ENCODE measurements around the gene PXMP2. TPM values are rescaled to one million over a fixed set of nuclear protein-coding genes. Genes with fewer than 3 reads are reported as not detected.

PXMP2 gene
- total RNA-seq, 2 donors from 2014 or later: 25.7 to 107 TPM

DNA sequence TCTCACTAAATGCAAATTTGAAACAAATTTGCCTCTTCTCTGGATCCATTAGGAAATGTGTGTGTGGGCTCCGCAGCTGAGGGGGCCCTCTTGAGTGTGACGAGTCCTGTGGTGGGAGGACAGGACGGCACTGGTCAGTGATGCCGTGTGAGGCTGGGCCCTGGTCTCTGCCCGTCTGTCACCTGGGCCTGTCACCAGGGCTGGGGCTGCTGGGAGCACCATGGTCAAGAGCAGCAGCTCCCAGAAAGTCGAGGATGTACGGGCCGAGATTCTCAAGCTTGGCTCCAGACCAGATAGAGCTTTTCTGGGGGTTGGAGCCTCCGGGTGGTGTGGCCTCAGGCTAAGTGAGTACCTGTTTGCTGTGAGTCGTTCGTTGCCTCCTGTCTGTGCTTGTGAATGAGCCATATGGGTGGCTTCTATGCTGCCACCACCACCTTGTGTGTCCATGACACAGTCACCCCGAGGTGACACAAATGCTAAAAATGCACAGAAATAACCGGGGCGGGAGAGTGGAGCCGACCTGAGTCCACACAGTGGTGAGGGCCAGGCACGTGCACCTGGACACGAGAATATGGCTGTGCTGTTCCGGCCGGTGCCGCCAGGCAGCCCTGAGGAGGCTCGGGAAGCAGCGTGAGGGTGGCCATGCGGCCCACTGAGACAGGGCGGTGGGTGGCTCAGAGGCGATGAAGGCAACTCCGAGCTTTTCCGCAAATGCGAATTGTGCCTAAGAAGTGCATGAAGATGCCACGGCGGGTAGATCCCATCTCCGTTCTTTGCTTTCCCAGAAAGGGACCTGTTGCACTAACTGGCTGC is 32.0 kb downstream of the PXMP2 start:
- WGBS: 91% methylated on average over 31 of the region's 31 CpGs
- Histone ChIP-seq H3K27me3 (replicated peaks; ENCODE audit: insufficient read depth) (no peaks in the 10 kb centered on the region), H3K27ac (no peak overlapping the region), H3K4me1 (replicated peaks) (no peaks in the 10 kb centered on the region), H3K4me3 (no peak overlapping the region), H3K36me3 (peaks cover 5 to 29% of the 10 kb centered on the region in 2 donors), H3K9me3 (no peaks in the 10 kb centered on the region)
- TF ChIP-seq, protein P1, sequence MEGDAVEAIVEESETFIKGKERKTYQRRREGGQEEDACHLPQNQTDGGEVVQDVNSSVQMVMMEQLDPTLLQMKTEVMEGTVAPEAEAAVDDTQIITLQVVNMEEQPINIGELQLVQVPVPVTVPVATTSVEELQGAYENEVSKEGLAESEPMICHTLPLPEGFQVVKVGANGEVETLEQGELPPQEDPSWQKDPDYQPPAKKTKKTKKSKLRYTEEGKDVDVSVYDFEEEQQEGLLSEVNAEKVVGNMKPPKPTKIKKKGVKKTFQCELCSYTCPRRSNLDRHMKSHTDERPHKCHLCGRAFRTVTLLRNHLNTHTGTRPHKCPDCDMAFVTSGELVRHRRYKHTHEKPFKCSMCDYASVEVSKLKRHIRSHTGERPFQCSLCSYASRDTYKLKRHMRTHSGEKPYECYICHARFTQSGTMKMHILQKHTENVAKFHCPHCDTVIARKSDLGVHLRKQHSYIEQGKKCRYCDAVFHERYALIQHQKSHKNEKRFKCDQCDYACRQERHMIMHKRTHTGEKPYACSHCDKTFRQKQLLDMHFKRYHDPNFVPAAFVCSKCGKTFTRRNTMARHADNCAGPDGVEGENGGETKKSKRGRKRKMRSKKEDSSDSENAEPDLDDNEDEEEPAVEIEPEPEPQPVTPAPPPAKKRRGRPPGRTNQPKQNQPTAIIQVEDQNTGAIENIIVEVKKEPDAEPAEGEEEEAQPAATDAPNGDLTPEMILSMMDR (IDR thresholded peaks at IDR 0.05): no peak
- no peak for TF ChIP-seq POLR2AphosphoS5 (IDR thresholded peaks at IDR 0.05)
- intact Hi-C loops (cut with DNase I): no loop called here
- no peak for DNase-seq (ENCODE audit: low spot score)

DNA sequence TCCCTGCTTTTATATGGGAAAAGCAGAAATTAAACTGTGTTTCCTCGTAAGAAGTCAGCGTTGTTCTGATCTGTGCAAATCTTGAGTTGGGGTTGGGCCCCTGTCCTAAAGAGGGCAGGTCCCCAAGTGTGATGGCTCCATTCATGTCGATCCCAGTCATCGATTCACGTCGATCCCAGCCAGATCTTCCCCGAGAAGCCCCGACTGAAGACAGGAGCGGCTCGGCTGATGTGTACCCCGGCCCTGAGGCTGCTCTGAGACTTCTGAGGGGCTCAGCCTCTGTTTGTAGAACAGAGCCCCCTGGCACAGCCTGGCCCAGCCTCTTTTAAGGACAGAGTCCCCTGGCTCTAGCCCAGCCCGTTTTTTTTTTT is 32.6 kb downstream of the PXMP2 start:
- no peaks in the 10 kb centered on the region for H3K27me3 ChIP-seq (replicated peaks; ENCODE audit: insufficient read depth)
- no peak overlapping the region for H3K27ac ChIP-seq
- intact Hi-C loops (cut with DNase I): no loop called here
- peaks cover 5 to 35% of the 10 kb centered on the region in 2 donors for H3K36me3 ChIP-seq
- TF ChIP-seq POLR2AphosphoS5 (IDR thresholded peaks at IDR 0.05) (no peak), POLR2A (IDR thresholded peaks at IDR 0.05) (no peak)
- TF ChIP-seq, protein P1 (IDR thresholded peaks at IDR 0.05): no peak
- no peaks in the 10 kb centered on the region for H3K4me1 ChIP-seq (replicated peaks)
- 93% methylated on average over 12 of the region's 12 CpGs for WGBS
- H3K4me3 ChIP-seq: no peak overlapping the region
- no peaks in the 10 kb centered on the region for H3K9me3 ChIP-seq
- no peak for DNase-seq (ENCODE audit: low spot score)

GRCh38 chr12:132720606-132721345 is 33.4 kb downstream of the PXMP2 start:
- intact Hi-C loops (cut with DNase I): no loop called here
- H3K36me3 ChIP-seq: peaks cover 5 to 37% of the 10 kb centered on the region in 2 donors

DNA sequence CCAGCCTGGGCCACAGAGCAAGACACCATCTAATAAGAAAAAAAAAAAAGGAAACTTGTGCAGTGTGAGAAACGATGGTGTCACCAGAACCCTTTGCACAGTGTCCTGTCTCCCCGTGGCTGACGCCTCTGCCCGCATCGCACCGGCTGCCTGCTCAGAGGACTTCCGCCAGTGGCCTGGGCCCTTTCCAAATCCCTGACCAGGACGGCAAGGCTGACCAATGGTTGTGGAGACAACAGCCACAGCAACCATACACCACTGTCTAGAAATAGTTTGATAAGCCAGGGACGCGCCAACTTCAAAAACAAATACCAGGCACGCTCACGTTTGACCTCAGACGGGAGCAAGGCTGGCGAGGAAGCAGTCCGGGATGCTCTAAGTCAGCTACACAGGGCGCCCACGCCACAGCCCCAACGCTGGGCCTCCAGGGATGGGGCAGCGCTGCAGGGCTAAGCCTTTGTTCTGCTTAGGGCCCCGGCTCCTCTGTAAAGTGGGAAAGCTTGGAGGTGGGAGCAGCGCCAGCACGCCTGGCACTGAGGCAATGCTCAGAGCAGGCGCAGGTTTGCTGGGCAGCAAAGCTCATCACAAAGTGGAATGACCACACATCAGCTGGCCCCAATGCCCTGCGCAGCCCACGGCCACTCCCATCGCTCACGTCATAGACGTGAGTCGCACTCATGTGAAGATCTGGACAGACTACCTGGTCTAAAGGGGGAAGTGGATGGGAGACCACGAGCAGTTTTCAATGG is 35.8 kb downstream of the PXMP2 start:
- TF ChIP-seq, protein P1 (IDR thresholded peaks at IDR 0.05): no peak
- TF ChIP-seq POLR2A (IDR thresholded peaks at IDR 0.05) (no peak), POLR2AphosphoS5 (IDR thresholded peaks at IDR 0.05) (no peak)
- H3K27ac ChIP-seq: no peak overlapping the region
- DNase-seq (ENCODE audit: low spot score): no peak
- peaks cover 9 to 41% of the 10 kb centered on the region in 2 donors for H3K36me3 ChIP-seq
- 86% methylated on average over 30 of the region's 30 CpGs for WGBS
- H3K4me3 ChIP-seq: no peak overlapping the region
- no peaks in the 10 kb centered on the region for H3K27me3 ChIP-seq (replicated peaks; ENCODE audit: insufficient read depth)
- no peaks in the 10 kb centered on the region for H3K4me1 ChIP-seq (replicated peaks)
- no peaks in the 10 kb centered on the region for H3K9me3 ChIP-seq
- intact Hi-C loops (cut with DNase I): no loop called here

More at GRCh38 chr12:132720606-132721345, 33.4 kb downstream of the PXMP2 start:
- Histone ChIP-seq H3K9me3 (no peaks in the 10 kb centered on the region), H3K4me1 (replicated peaks) (no peaks in the 10 kb centered on the region), H3K4me3 (no peak overlapping the region), H3K27me3 (replicated peaks; ENCODE audit: insufficient read depth) (no peaks in the 10 kb centered on the region), H3K27ac (no peak overlapping the region)
- no peak for DNase-seq (ENCODE audit: low spot score)
- 95% methylated on average over 25 of the region's 25 CpGs for WGBS
- TF ChIP-seq, protein P1 (IDR thresholded peaks at IDR 0.05): no peak
- TF ChIP-seq POLR2AphosphoS5 (IDR thresholded peaks at IDR 0.05): no peak
- no peak for TF ChIP-seq POLR2A (IDR thresholded peaks at IDR 0.05)
